Heart left ventricle (tissue), 16 donors: ENCODE measurements around the gene TMEM131L. TPM values are rescaled to one million over a fixed set of nuclear protein-coding genes. Genes with fewer than 3 reads are reported as not detected.

Experiments
- ATAC-seq, 4 donors: fragments of 200-7000 bp; cut with Tn5 transposase; one replicate each; pipeline ENCODE4 v1.9.1; 2020 to 2022; ENCODE audit warnings: moderate library complexity in 4 of 4, mild to moderate bottlenecking in 3 of 4, moderate number of reproducible peaks in 1 of 4
- DNase-seq, 5 donors: peaks; one replicate each; pipeline ENCODE4 v3.0.0-alpha.2; 2020
- H3K27ac ChIP-seq, 12 donors: fragments of 200-600 bp; sonication (generic) in 4 of 12; one replicate each; pipeline versions ENCODE4 v1.5.0 to v1.8.0; 2016 to 2022; ENCODE audit warnings: mild to moderate bottlenecking in 2 of 12
- H3K27me3 ChIP-seq, 9 donors: fragments of 200-600 bp; sonication (generic) in 2 of 9; one replicate each; pipeline versions ENCODE4 v1.5.1 to v1.8.0; 2016 to 2022; ENCODE audit warnings: mild to moderate bottlenecking in 3 of 9
- H3K36me3 ChIP-seq, 9 donors: fragments of 200-600 bp; sonication (generic) in 2 of 9; one replicate each; pipeline versions ENCODE4 v1.5.0 to v1.8.0; 2018 to 2022; ENCODE audit warnings: mild to moderate bottlenecking in 2 of 9
- H3K4me1 ChIP-seq, 12 donors: fragments of 200-600 bp; sonication (generic) in 4 of 12; one replicate each; pipeline versions ENCODE4 v1.5.0 to v1.8.0; 2016 to 2022; ENCODE audit warnings: mild to moderate bottlenecking in 3 of 12
- H3K4me3 ChIP-seq, 12 donors: fragments of 200-600 bp; sonication (generic) in 4 of 12; one replicate each; pipeline versions ENCODE4 v1.5.0 to v1.8.0; 2017 to 2022; ENCODE audit warnings: mild to moderate bottlenecking in 9 of 12, moderate library complexity in 4 of 12
- H3K9me3 ChIP-seq, 12 donors: fragments of 200-600 bp; sonication (generic) in 4 of 12; one replicate each; pipeline versions ENCODE4 v1.5.0 to v1.8.0; 2016 to 2022; ENCODE audit warnings: mild to moderate bottlenecking in 1 of 12
- CTCF ChIP-seq, 12 donors: fragments of 200-600 bp; sonication (generic) in 4 of 12; IDR thresholded peaks; one replicate each; pipeline versions ENCODE4 v1.5.0 to v1.8.0; 2018 to 2022; ENCODE audit warnings: antibody characterized with exemption in 12 of 12, mild to moderate bottlenecking in 5 of 12
- POLR2A ChIP-seq, 2 donors: fragments of 450-650 bp; IDR thresholded peaks; one replicate each; pipeline ENCODE4 v1.6.1; 2017; ENCODE audit warnings: antibody characterized with exemption in 2 of 2, mild to moderate bottlenecking in 2 of 2, moderate library complexity in 2 of 2
- WGBS, 4 donors: extraction: QIAGEN DNeasy Blood & Tissue Kit in 2 of 4; methylation state at CpG; one replicate each; pipeline versions ENCODE4 v1.1.5 to v1.1.7; 2013 to 2018; 5-methylcytosine and 5-hydroxymethylcytosine counted together
- intact Hi-C, 10 donors: fragments of 100-400 bp; cut with DNase I; formaldehyde crosslinking; loops; one replicate each; pipeline versions ENCODE4 v1.11.1 to v1.14.2; 2022
- polyA plus RNA-seq, 2 donors: library from polyadenylated mRNA; stranded (reverse); fragments of 200-250 nt; gene quantifications; one replicate each; pipeline ENCODE4 v1.2.3, GENCODE V29; 2013
- total RNA-seq, 9 donors: library from RNA; depleted of rRNA in 2 of 9; stranded (reverse); fragments of >200 nt in 2 of 9; fragmentation: NEBNext Ultra II Directional in 3 of 9; extraction: Animal tissue kit (Norgen Biotek cat#: 25700) in 3 of 9; gene quantifications; one replicate each; pipeline versions ENCODE4 v1.1.0 to v1.2.4, GENCODE V29; 2016 to 2023
- donor health status: ischemic (EF 13 %, LVEDD 7.1; RV severe dilation, severe dysfunction).
- donor health status: healthy with polysubstance abuse.
- donor health status: DM: no; HTN: yes; CAD: no.
- donor health status: DM: no; HTN: no; CAD: no.
- donor health status: ischemic (EF 25% LVEDD 6.9; RV normal size, moderate dysfunction).
- donor health status: ischemic (EF 25% LVEDD 5.7; RV mildly dilated, moderate dysfunction).
- donor health status: healthy.
- donor health status: DM: yes; HTN: yes; CAD: no.
- donor health status: ischemic (EF 35%, LVEDD 5.7; RV mildly dilated, moderate dysfunction).
- donor health status: nonischemic (EF 11% LVEDD 7.7; RV severe dilation, severe dysfunction).
- donor health status: DM: yes; HTN: yes; CAD: no.
- donor health status: PGD.
- donor health status: ischemic (EF 29% LVEDD 5.4; RV normal size, mild dysfunction).
- donor health status: nonischemic (EF 23%, LVEDD 6.1; RV moderate dilation, normal function).

The TMEM131L gene
- total and polyA plus RNA-seq, 11 donors, result 3.8 to 22.2 (median 19.6) TPM

- intact Hi-C loops, result no loop called here
- ATAC-seq (no peak), DNase-seq (no peak)
- no peak for TF ChIP-seq CTCF (IDR thresholded peaks at IDR 0.05)
- TF ChIP-seq POLR2A (IDR thresholded peaks at IDR 0.05), result no peak
- H3K4me3 ChIP-seq, result no peak overlapping the region
- no peaks in the 10 kb centered on the region for H3K27me3 ChIP-seq
- peak overlapping the region in 1 of 12 donors; percentile 9 for H3K27ac ChIP-seq
- H3K36me3 ChIP-seq, result peaks cover 0 to 99% (median 86%) of the 10 kb centered on the region in 9 donors
- H3K4me1 ChIP-seq, result peaks cover 0 to 36% (median 0%) of the 10 kb centered on the region in 12 donors
- WGBS, 4 donors, result 70 to 76% (median 72%) methylated on average over 2 of the region's 2 CpGs
- H3K9me3 ChIP-seq, result no peaks in the 10 kb centered on the region
Observed at GRCh38 chr4:153623491-153623890, 157.3 kb downstream of the TMEM131L start.

- Histone ChIP-seq H3K36me3 (peaks cover 0 to 100% (median 98%) of the 10 kb centered on the region in 9 donors), H3K4me1 (peaks cover 0 to under 1% (median 0%) of the 10 kb centered on the region in 12 donors), H3K9me3 (no peaks in the 10 kb centered on the region), H3K27ac (no peak overlapping the region), H3K4me3 (no peak overlapping the region), H3K27me3 (no peaks in the 10 kb centered on the region)
- TF ChIP-seq POLR2A (IDR thresholded peaks at IDR 0.05), result no peak
- no peak for TF ChIP-seq CTCF (IDR thresholded peaks at IDR 0.05)
- no peak for DNase-seq
- WGBS, 4 donors, result 76 to 81% (median 79%) methylated on average over 8 of the region's 8 CpGs
- intact Hi-C loops, result no loop called here
- ATAC-seq, result no peak
Observed at GRCh38 chr4:153628796-153629315, 162.7 kb downstream of the TMEM131L start.

- H3K4me1 ChIP-seq, result peaks cover 0 to 2% (median 0%) of the 10 kb centered on the region in 12 donors
- H3K9me3 ChIP-seq, result no peaks in the 10 kb centered on the region
- H3K36me3 ChIP-seq, result peaks cover 0 to 100% (median 99%) of the 10 kb centered on the region in 9 donors
- intact Hi-C loops, result loop anchor here in 1 of 10 donors (5.0 kb wide), 1 partner anchor 123 kb away; no protein-coding TSS in a partner anchor
- no peak overlapping the region for H3K27ac ChIP-seq
- no peak for TF ChIP-seq CTCF (IDR thresholded peaks at IDR 0.05)
- TF ChIP-seq POLR2A (IDR thresholded peaks at IDR 0.05), result no peak
- DNase-seq (no peak), ATAC-seq (no peak)
- H3K27me3 ChIP-seq, result no peaks in the 10 kb centered on the region
- no peak overlapping the region for H3K4me3 ChIP-seq
Observed at GRCh38 chr4:153629776-153630175, 163.6 kb downstream of the TMEM131L start.

- Histone ChIP-seq H3K27ac (no peak overlapping the region), H3K9me3 (no peaks in the 10 kb centered on the region), H3K4me3 (no peak overlapping the region), H3K4me1 (peaks cover 0 to 3% (median 0%) of the 10 kb centered on the region in 12 donors), H3K36me3 (peaks cover 0 to 81% (median 77%) of the 10 kb centered on the region in 9 donors), H3K27me3 (no peaks in the 10 kb centered on the region)
- DNase-seq, result no peak
- 75 to 79% (median 77%) methylated on average over 3 of the region's 3 CpGs for WGBS, 4 donors
- peak; percentile 46 to 70 (median 60) for TF ChIP-seq CTCF (IDR thresholded peaks at IDR 0.05)
- no peak for TF ChIP-seq POLR2A (IDR thresholded peaks at IDR 0.05)
- intact Hi-C loops, result loop anchor here (1.0 to 5.0 kb wide), 6 partner anchors 112 to 288 kb away; no protein-coding TSS in a partner anchor
- peak in 3 of 4 donors; percentile 41 to 62 (median 53) for ATAC-seq
Observed at GRCh38 chr4:153634738-153635353, 168.7 kb downstream of the TMEM131L start.
